GM19035 (cell line): ENCODE results near the gene PAPOLA.

Source experiments
- ATAC-seq: cut with Tn5 transposase; IDR thresholded peaks from one replicate; pipeline ENCODE4 v1.9.1; 2021; ENCODE audit not compliant: unreplicated experiment

Gene PAPOLA

DNA sequence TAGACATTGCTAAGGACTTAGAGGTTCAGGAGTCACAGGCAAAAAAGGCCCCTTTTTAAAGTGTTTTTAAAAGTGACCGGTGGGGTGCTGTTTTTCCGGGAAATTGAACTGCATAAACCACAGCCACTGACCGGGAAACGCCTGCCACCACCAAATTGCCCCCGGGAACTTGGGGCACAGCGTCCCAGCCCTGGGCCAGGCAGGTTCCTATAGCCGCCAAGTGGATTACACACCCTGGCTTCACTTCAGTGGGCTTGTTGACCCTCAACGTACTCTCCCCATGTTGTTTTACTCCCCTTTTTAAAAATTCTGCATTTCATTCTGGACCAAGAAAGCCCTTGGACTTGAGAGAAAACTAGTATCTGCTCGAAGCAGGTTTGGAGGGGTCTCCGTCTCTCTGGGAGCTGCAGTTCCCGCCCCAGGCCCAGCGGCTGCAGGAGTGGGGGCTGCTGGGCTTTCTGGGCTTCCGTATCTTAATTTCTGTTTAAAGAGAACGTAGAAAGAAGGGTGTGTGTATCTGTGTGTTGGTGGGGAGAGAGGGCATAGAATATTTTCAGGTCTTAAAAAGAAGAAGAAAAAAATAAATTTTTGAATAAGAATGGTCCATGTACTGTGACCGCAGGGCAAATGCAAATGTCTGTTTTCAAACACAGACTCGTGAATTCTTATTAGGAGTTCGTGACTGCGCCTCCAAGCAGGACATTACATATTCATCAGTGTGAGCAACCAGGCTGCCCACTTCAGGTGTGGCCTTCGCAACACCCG is 82.9 kb downstream of the PAPOLA start:
- ATAC-seq = no peak

- ATAC-seq = no peak
Observed at GRCh38 chr14:96585672-96586013, 83.5 kb downstream of the PAPOLA start.

GRCh38 chr14:96586056-96586455 is 83.9 kb downstream of the PAPOLA start:
- no peak for ATAC-seq

GRCh38 chr14:96586921-96587822 is 85.0 kb downstream of the PAPOLA start:
- no peak for ATAC-seq

DNA sequence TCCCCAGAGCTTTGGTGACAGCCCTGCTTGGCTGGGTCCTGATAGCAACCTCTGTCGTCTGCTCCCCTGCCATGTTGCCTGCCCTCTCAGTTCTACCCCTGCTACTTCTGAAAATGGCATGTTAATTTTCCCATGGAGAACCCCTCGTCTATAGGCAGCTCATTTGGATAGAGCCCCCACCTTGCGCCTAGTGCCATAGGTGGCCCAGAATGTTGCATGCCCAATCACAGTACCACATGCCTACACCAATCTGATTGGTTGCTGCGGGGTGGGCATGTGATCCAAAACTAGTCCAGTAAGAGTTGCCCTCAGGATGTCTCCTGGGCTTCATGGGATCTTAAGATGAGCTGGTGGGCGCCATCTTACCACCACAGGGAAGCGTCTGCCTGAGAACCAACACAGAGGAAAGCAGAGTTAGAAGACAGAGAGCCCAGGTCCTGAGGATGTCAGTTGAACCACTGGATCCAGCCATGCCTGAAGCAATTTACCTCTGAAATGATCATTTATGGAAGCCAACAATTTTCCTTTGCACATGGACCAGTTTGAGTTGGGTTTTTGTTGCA is 85.7 kb downstream of the PAPOLA start:
- ATAC-seq = no peak

DNA sequence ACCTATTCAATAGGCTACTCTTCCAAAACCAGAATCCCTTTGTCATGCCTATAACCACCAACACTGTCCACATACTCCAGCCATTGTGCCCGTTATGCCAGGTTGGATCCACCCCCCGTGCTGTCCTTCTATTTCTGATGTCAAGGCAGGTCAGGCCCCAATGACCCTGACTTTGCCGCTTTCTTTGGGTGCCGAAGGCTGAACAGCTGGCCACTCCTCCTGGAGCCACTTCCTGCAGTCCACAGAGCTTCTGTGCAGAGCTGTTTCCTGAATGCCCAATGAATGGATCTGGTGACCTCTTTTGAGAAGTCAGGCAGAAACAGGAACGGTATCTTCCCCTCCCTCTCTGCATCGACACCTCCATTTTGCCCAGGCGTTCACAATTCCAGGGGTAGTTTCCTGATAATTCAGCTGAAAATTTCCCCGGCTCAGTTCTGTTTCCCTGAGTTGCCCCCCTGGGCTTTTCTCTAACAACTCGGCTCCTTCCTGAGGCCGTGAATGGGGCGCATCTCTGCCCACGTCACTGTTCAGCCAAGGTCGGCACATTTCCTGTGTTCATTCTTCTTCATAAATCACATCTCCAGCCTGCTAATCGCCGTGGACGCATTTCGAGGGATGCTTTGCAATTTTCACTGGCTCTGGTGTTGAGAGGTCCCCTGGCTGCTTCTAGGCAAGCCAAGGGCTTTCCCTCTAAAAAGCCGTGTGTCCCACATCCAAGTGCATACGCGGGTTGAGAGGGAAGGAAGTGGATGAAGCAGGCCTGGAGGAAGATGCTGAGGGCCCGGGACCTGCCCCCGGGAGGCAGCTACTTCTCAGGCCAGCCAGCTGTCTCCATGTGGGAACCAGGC is 86.5 kb downstream of the PAPOLA start:
- no peak for ATAC-seq

- no peak for ATAC-seq
Observed at GRCh38 chr14:96589577-96589976, 87.4 kb downstream of the PAPOLA start.

- no peak for ATAC-seq
Observed at GRCh38 chr14:96590190-96590864, 88.1 kb downstream of the PAPOLA start.

- ATAC-seq = peak; percentile 86
Observed at GRCh38 chr14:96592591-96593386, 90.6 kb downstream of the PAPOLA start.

GRCh38 chr14:96594961-96595360 is 92.8 kb downstream of the PAPOLA start:
- no peak for ATAC-seq

- ATAC-seq = no peak
Observed at GRCh38 chr14:96597680-96598079, 95.5 kb downstream of the PAPOLA start.

GRCh38 chr14:96598332-96598928 is 96.2 kb downstream of the PAPOLA start:
- no peak for ATAC-seq

DNA sequence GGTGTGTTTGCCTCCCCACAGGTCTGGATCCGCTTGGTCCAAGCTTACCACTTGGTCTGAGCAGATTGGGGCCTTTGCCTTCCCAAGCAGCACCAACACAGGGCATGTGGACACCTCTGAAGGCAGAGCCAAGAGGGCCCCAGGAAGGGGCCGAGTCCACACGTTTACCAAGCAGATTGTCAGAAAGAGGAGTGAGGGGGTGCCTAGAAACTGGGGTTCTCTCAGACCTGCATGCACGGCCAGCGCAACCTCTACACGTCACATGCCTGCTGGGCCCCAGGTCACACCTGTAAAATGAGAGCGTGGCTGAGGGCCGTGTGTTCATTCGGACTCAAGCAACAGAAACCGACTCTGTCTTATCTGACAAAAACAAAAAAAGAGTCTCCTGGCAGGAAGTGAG is 96.9 kb downstream of the PAPOLA start:
- ATAC-seq = no peak

GRCh38 chr14:96602186-96602585 is 100.0 kb downstream of the PAPOLA start:
- no peak for ATAC-seq

- ATAC-seq = no peak
Observed at GRCh38 chr14:96603350-96604255, 101.4 kb downstream of the PAPOLA start.

- no peak for ATAC-seq
Observed at GRCh38 chr14:96614481-96614881, 112.3 kb downstream of the PAPOLA start.

DNA sequence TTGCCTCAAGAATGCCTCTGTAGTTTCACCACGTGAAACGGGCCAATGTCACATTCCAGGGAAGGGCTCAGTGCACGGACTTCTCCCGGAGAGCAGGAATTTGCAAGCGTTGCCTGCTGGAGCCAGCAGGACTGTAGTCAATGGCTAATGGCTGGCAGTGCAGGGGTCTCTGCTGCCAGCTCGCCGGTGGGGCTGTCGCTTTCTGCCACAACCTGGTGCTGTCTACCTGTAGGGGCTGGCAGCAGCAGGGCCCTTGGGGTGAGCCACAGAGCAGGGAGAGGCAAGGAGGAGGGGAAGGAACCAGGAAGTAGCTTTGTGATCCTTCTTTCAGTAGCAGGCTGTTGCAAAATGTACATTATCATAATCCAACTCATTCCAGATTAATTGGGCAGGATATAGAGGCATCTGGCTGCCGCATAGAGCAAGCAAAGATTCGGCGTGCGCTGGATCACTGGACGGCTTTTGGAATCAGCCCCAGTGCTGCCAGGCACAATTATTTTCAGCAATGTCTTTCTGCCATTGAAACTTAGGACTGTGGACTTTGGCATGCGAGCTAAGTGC is 114.1 kb downstream of the PAPOLA start:
- no peak for ATAC-seq
